Activated naive CD8-positive, alpha-beta T cell treated with anti-CD3 and anti-CD28 coated beads, Interleukin-2, amount 50 U/mL, for 24 hours (primary cell): ENCODE measurements around the gene DNAAF8.

Source experiments
- ATAC-seq: fragments of 150-1000 bp; cut with Tn5 transposase; one replicate; pipeline ENCODE4 v1.10.0; 2021
- DNase-seq: peaks from one replicate; pipeline ENCODE4 v3.0.0; 2021
- H3K27ac Mint-ChIP-seq: one replicate; pipeline ENCODE4 v1.8.0; 2021; ENCODE audit warnings: mild to moderate bottlenecking, mixed read lengths
- H3K27me3 Mint-ChIP-seq: one replicate; pipeline ENCODE4 v1.8.0; 2021; ENCODE audit warnings: mixed read lengths
- H3K36me3 Mint-ChIP-seq: one replicate; pipeline ENCODE4 v1.8.0; 2021; ENCODE audit warnings: low read depth, mixed read lengths
- H3K4me1 Mint-ChIP-seq: one replicate; pipeline ENCODE4 v1.8.0; 2021; ENCODE audit warnings: mixed read lengths
- H3K4me3 Mint-ChIP-seq: one replicate; pipeline ENCODE4 v1.8.0; 2021; ENCODE audit warnings: mild to moderate bottlenecking, moderate library complexity, mixed read lengths
- H3K9me3 Mint-ChIP-seq: one replicate; pipeline ENCODE4 v1.8.0; 2021; ENCODE audit warnings: mixed read lengths

DNAAF8 gene

GRCh38 chr16:4787627-4788482 is 53.5 kb downstream of the DNAAF8 start, which contains the start of gene SEPTIN12:
Gene SEPTIN12, minus strand, starts transcription at chr16:4788345. Its CDS starts 700 bp downstream, at chr16:4787645.
- H3K27ac Mint-ChIP-seq = no peak within 1 kb of the TSS
- ATAC-seq = peak; percentile 46
- H3K9me3 Mint-ChIP-seq = no peaks in the 10 kb centered on the region
- no peak for DNase-seq
- H3K27me3 Mint-ChIP-seq = peaks cover 1% of the 10 kb centered on the region
- no peaks in the 10 kb centered on the region for H3K4me1 Mint-ChIP-seq
- H3K4me3 Mint-ChIP-seq = no peak within 1 kb of the TSS
- H3K36me3 Mint-ChIP-seq = no peaks in the 10 kb centered on the region

- no peak overlapping the region for H3K4me3 Mint-ChIP-seq
- no peaks in the 10 kb centered on the region for H3K4me1 Mint-ChIP-seq
- H3K36me3 Mint-ChIP-seq = no peaks in the 10 kb centered on the region
- peaks cover 1% of the 10 kb centered on the region for H3K27me3 Mint-ChIP-seq
- no peak for ATAC-seq
- no peak for DNase-seq
- H3K27ac Mint-ChIP-seq = no peak overlapping the region
- no peaks in the 10 kb centered on the region for H3K9me3 Mint-ChIP-seq
Observed at GRCh38 chr16:4788489-4788889, 54.2 kb downstream of the DNAAF8 start.

GRCh38 chr16:4788910-4789309 is 54.6 kb downstream of the DNAAF8 start:
- no peak for DNase-seq
- no peaks in the 10 kb centered on the region for H3K9me3 Mint-ChIP-seq
- H3K27ac Mint-ChIP-seq = no peak overlapping the region
- no peaks in the 10 kb centered on the region for H3K4me1 Mint-ChIP-seq
- no peak for ATAC-seq
- H3K27me3 Mint-ChIP-seq = peaks cover 1% of the 10 kb centered on the region
- no peak overlapping the region for H3K4me3 Mint-ChIP-seq
- no peaks in the 10 kb centered on the region for H3K36me3 Mint-ChIP-seq

- Mint-ChIP-seq H3K4me3 (no peak overlapping the region), H3K27me3 (peaks cover 1% of the 10 kb centered on the region), H3K9me3 (no peaks in the 10 kb centered on the region), H3K4me1 (no peaks in the 10 kb centered on the region), H3K27ac (no peak overlapping the region), H3K36me3 (no peaks in the 10 kb centered on the region)
- no peak for ATAC-seq
- no peak for DNase-seq
Observed at GRCh38 chr16:4790261-4790660, 55.9 kb downstream of the DNAAF8 start.

- ATAC-seq = no peak
- H3K36me3 Mint-ChIP-seq = no peaks in the 10 kb centered on the region
- H3K4me1 Mint-ChIP-seq = no peaks in the 10 kb centered on the region
- H3K27ac Mint-ChIP-seq = no peak overlapping the region
- no peak overlapping the region for H3K4me3 Mint-ChIP-seq
- no peaks in the 10 kb centered on the region for H3K9me3 Mint-ChIP-seq
- no peak for DNase-seq
- peaks cover 1% of the 10 kb centered on the region for H3K27me3 Mint-ChIP-seq
Observed at GRCh38 chr16:4790871-4791270, 56.5 kb downstream of the DNAAF8 start.

GRCh38 chr16:4792951-4793513 is 58.7 kb downstream of the DNAAF8 start:
- no peaks in the 10 kb centered on the region for H3K36me3 Mint-ChIP-seq
- no peaks in the 10 kb centered on the region for H3K4me1 Mint-ChIP-seq
- no peak overlapping the region for H3K4me3 Mint-ChIP-seq
- H3K27ac Mint-ChIP-seq = no peak overlapping the region
- H3K9me3 Mint-ChIP-seq = no peaks in the 10 kb centered on the region
- H3K27me3 Mint-ChIP-seq = peaks cover 1% of the 10 kb centered on the region
- no peak for DNase-seq
- no peak for ATAC-seq

GRCh38 chr16:4795181-4795827 is 61.0 kb downstream of the DNAAF8 start, which contains the start of gene SMIM22:
Gene SMIM22, plus strand, starts transcription at chr16:4795369. Its CDS starts 366 bp downstream, at chr16:4795735.
- H3K4me3 Mint-ChIP-seq = no peak within 1 kb of the TSS
- H3K27ac Mint-ChIP-seq = no peak within 1 kb of the TSS
- H3K4me1 Mint-ChIP-seq = peaks cover 2% of the 10 kb centered on the region
- H3K9me3 Mint-ChIP-seq = no peaks in the 10 kb centered on the region
- ATAC-seq (no peak), DNase-seq (no peak)
- no peaks in the 10 kb centered on the region for H3K36me3 Mint-ChIP-seq
- H3K27me3 Mint-ChIP-seq = peaks cover 1% of the 10 kb centered on the region

GRCh38 chr16:4795828-4796572 is 61.7 kb downstream of the DNAAF8 start:
- no peak overlapping the region for H3K27ac Mint-ChIP-seq
- H3K36me3 Mint-ChIP-seq = no peaks in the 10 kb centered on the region
- peaks cover 7% of the 10 kb centered on the region for H3K4me1 Mint-ChIP-seq
- no peak for DNase-seq
- ATAC-seq = no peak
- no peaks in the 10 kb centered on the region for H3K27me3 Mint-ChIP-seq
- no peaks in the 10 kb centered on the region for H3K9me3 Mint-ChIP-seq
- no peak overlapping the region for H3K4me3 Mint-ChIP-seq

- Mint-ChIP-seq H3K27me3 (no peaks in the 10 kb centered on the region), H3K4me3 (no peak overlapping the region), H3K36me3 (no peaks in the 10 kb centered on the region), H3K27ac (no peak overlapping the region), H3K9me3 (no peaks in the 10 kb centered on the region), H3K4me1 (peaks cover 7% of the 10 kb centered on the region)
- DNase-seq = no peak
- ATAC-seq = no peak
Observed at GRCh38 chr16:4796982-4797804, 62.9 kb downstream of the DNAAF8 start.

GRCh38 chr16:4797805-4798252 is 63.5 kb downstream of the DNAAF8 start:
- H3K4me1 Mint-ChIP-seq = peaks cover 7% of the 10 kb centered on the region
- ATAC-seq (no peak), DNase-seq (no peak)
- no peak overlapping the region for H3K4me3 Mint-ChIP-seq
- no peaks in the 10 kb centered on the region for H3K9me3 Mint-ChIP-seq
- H3K27me3 Mint-ChIP-seq = no peaks in the 10 kb centered on the region
- H3K36me3 Mint-ChIP-seq = no peaks in the 10 kb centered on the region
- no peak overlapping the region for H3K27ac Mint-ChIP-seq

- no peak for DNase-seq
- ATAC-seq = no peak
- Mint-ChIP-seq H3K4me1 (peaks cover 7% of the 10 kb centered on the region), H3K27ac (no peak overlapping the region), H3K4me3 (no peak overlapping the region), H3K9me3 (no peaks in the 10 kb centered on the region), H3K27me3 (no peaks in the 10 kb centered on the region), H3K36me3 (no peaks in the 10 kb centered on the region)
Observed at GRCh38 chr16:4798456-4798855, 64.1 kb downstream of the DNAAF8 start.
